Parathyroid adenoma (tissue), 2 donors: Measurements from ENCODE around the gene SUGP1.

Experiments used
- H2AFZ ChIP-seq: fragments of 300-600 bp; sonication (generic); one replicate; pipeline ENCODE4 v1.7.0; 2017; ENCODE audit warnings: antibody characterized with exemption, mild to moderate bottlenecking
- H3K27ac ChIP-seq: fragments of 300-600 bp; sonication (generic); one replicate; pipeline ENCODE4 v1.7.0; 2017
- H3K27me3 ChIP-seq: fragments of 300-600 bp; sonication (generic); one replicate; pipeline ENCODE4 v1.7.0; 2017; ENCODE audit warnings: low read length; ENCODE audit not compliant: control insufficient read depth, insufficient read depth
- H3K36me3 ChIP-seq: fragments of 300-600 bp; sonication (generic); one replicate; pipeline ENCODE4 v1.7.0; 2017; ENCODE audit warnings: low read length; ENCODE audit not compliant: control insufficient read depth, insufficient read depth
- H3K4me1 ChIP-seq: fragments of 300-600 bp; sonication (generic); one replicate; pipeline ENCODE4 v1.7.0; 2017; ENCODE audit warnings: control low read depth
- H3K4me2 ChIP-seq: fragments of 300-600 bp; sonication (generic); one replicate; pipeline ENCODE4 v1.7.0; 2017; ENCODE audit warnings: low read length
- H3K4me3 ChIP-seq: fragments of 300-600 bp; sonication (generic); one replicate; pipeline ENCODE4 v1.7.0; 2017; ENCODE audit warnings: low read depth, low read length
- H3K79me2 ChIP-seq: fragments of 300-600 bp; sonication (generic); one replicate; pipeline ENCODE4 v1.7.0; 2017; ENCODE audit warnings: control low read depth
- H3K9ac ChIP-seq: fragments of 300-600 bp; sonication (generic); one replicate; pipeline ENCODE4 v1.7.0; 2017; ENCODE audit warnings: mild to moderate bottlenecking
- H3K9me3 ChIP-seq: fragments of 300-600 bp; sonication (generic); one replicate; pipeline ENCODE4 v1.7.0; 2017; ENCODE audit warnings: low read length; ENCODE audit not compliant: control insufficient read depth
- CTCF ChIP-seq: fragments of 300-600 bp; sonication (generic); IDR thresholded peaks from one replicate; pipeline ENCODE4 v1.7.0; 2017; ENCODE audit warnings: antibody characterized with exemption, mild to moderate bottlenecking
- donor health status: primary hyperparathyroidism.

Gene SUGP1

GRCh38 chr19:19305696-19306095 lies 14.6 kb downstream of the SUGP1 start:
- no peaks in the 10 kb centered on the region for H3K36me3 ChIP-seq
- H3K27me3 ChIP-seq = no peaks in the 10 kb centered on the region
- H3K79me2 ChIP-seq = peaks cover 16% of the 10 kb centered on the region
- no peak for TF ChIP-seq CTCF
- no peak overlapping the region for H3K4me3 ChIP-seq
- no peak overlapping the region for H3K9ac ChIP-seq
- no peaks in the 10 kb centered on the region for H3K9me3 ChIP-seq
- H3K4me1 ChIP-seq = no peaks in the 10 kb centered on the region
- H3K27ac ChIP-seq = no peak overlapping the region
- no peak overlapping the region for H3K4me2 ChIP-seq
- no peak overlapping the region for H2AFZ ChIP-seq

GRCh38 chr19:19305066-19305465 lies 15.2 kb downstream of the SUGP1 start:
- H3K4me3 ChIP-seq = no peak overlapping the region
- H3K9me3 ChIP-seq = no peaks in the 10 kb centered on the region
- H3K27ac ChIP-seq = no peak overlapping the region
- no peak overlapping the region for H3K4me2 ChIP-seq
- H3K27me3 ChIP-seq = no peaks in the 10 kb centered on the region
- no peak overlapping the region for H3K9ac ChIP-seq
- H3K4me1 ChIP-seq = no peaks in the 10 kb centered on the region
- H3K36me3 ChIP-seq = no peaks in the 10 kb centered on the region
- TF ChIP-seq CTCF = no peak
- H2AFZ ChIP-seq = no peak overlapping the region
- H3K79me2 ChIP-seq = peaks cover 11% of the 10 kb centered on the region

GRCh38 chr19:19304186-19304965 lies 15.9 kb downstream of the SUGP1 start:
- Histone ChIP-seq H3K4me3 (no peak overlapping the region), H3K4me2 (no peak overlapping the region), H3K4me1 (no peaks in the 10 kb centered on the region), H3K79me2 (peaks cover 8% of the 10 kb centered on the region), H2AFZ (no peak overlapping the region), H3K27me3 (no peaks in the 10 kb centered on the region), H3K27ac (no peak overlapping the region), H3K9ac (no peak overlapping the region), H3K9me3 (no peaks in the 10 kb centered on the region), H3K36me3 (no peaks in the 10 kb centered on the region)
- no peak for TF ChIP-seq CTCF

- no peak for TF ChIP-seq CTCF
- Histone ChIP-seq H3K27ac (no peak overlapping the region), H3K4me2 (no peak overlapping the region), H3K79me2 (peaks cover 3% of the 10 kb centered on the region), H3K9ac (no peak overlapping the region), H3K27me3 (no peaks in the 10 kb centered on the region), H3K4me3 (no peak overlapping the region), H3K9me3 (no peaks in the 10 kb centered on the region), H3K36me3 (no peaks in the 10 kb centered on the region), H3K4me1 (no peaks in the 10 kb centered on the region), H2AFZ (no peak overlapping the region)
These were observed 16.9 kb downstream of the SUGP1 start for GRCh38 chr19:19303411-19303810.

GRCh38 chr19:19300613-19301012 lies 19.7 kb downstream of the SUGP1 start:
- H3K4me2 ChIP-seq = no peak overlapping the region
- H3K9me3 ChIP-seq = no peaks in the 10 kb centered on the region
- H3K27ac ChIP-seq = no peak overlapping the region
- no peaks in the 10 kb centered on the region for H3K36me3 ChIP-seq
- H2AFZ ChIP-seq = no peak overlapping the region
- no peaks in the 10 kb centered on the region for H3K79me2 ChIP-seq
- TF ChIP-seq CTCF = no peak
- H3K4me3 ChIP-seq = no peak overlapping the region
- no peaks in the 10 kb centered on the region for H3K27me3 ChIP-seq
- H3K4me1 ChIP-seq = no peaks in the 10 kb centered on the region
- no peak overlapping the region for H3K9ac ChIP-seq
